Measurements from ENCODE around the gene C16orf90. TPM values are rescaled to one million over a fixed set of nuclear protein-coding genes. Genes with fewer than 3 reads are reported as not detected.

The C16orf90 gene
- total and polyA plus RNA-seq, 2 donors (not counting 1 experiment from before 2014, with no cell fraction given), result not detected

- Histone ChIP-seq H3K36me3 (ENCODE audit: control insufficient read depth, insufficient read depth, low read length) (peaks cover 3% of the 10 kb centered on the region), H3K27ac (ENCODE audit: insufficient read depth, low read length) (no peak overlapping the region), H3K4me2 (ENCODE audit: extremely low read depth, insufficient read depth, low read length) (no peak overlapping the region), H3K4me3 (replicated peaks in 1 of 4; ENCODE audit: control extremely low read depth in 1 of 4, insufficient read depth in 1 of 4, low read depth in 3 of 4, low read length in 4 of 4) (no peak overlapping the region), H3K27me3 (ENCODE audit: control insufficient read depth, insufficient read depth, low read length) (no peaks in the 10 kb centered on the region), H3K9me3 (ENCODE audit: control insufficient read depth, insufficient read depth, low read depth, low read length) (no peaks in the 10 kb centered on the region), H3K9ac (ENCODE audit: insufficient read depth, low read length) (no peak overlapping the region), H3K79me2 (ENCODE audit: control insufficient read depth, insufficient read depth, low read length) (peaks cover 92% of the 10 kb centered on the region), H4K20me1 (ENCODE audit: control insufficient read depth, extremely low read depth, insufficient read depth, low read length) (no peaks in the 10 kb centered on the region), H2AFZ (ENCODE audit: low read length) (no peak overlapping the region), H3K4me1 (ENCODE audit: control insufficient read depth, extremely low read depth, insufficient read depth, low read length) (no peaks in the 10 kb centered on the region)
- no peak for DNase-seq (ENCODE audit: low read depth in 2 of 2)
- TF ChIP-seq, protein P1, sequence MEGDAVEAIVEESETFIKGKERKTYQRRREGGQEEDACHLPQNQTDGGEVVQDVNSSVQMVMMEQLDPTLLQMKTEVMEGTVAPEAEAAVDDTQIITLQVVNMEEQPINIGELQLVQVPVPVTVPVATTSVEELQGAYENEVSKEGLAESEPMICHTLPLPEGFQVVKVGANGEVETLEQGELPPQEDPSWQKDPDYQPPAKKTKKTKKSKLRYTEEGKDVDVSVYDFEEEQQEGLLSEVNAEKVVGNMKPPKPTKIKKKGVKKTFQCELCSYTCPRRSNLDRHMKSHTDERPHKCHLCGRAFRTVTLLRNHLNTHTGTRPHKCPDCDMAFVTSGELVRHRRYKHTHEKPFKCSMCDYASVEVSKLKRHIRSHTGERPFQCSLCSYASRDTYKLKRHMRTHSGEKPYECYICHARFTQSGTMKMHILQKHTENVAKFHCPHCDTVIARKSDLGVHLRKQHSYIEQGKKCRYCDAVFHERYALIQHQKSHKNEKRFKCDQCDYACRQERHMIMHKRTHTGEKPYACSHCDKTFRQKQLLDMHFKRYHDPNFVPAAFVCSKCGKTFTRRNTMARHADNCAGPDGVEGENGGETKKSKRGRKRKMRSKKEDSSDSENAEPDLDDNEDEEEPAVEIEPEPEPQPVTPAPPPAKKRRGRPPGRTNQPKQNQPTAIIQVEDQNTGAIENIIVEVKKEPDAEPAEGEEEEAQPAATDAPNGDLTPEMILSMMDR (conservative IDR thresholded peaks at IDR 0.05 in 1 of 2, IDR thresholded peaks at IDR 0.05 in 1 of 2; ENCODE audit: low read depth in 1 of 2, low read length in 2 of 2), result no peak
- no peak for TF ChIP-seq EZH2 (IDR thresholded peaks at IDR 0.05; ENCODE audit: low read length, missing control alignments)
Measured at GRCh38 chr16:3465911-3466584, 29.2 kb downstream of the C16orf90 start.

DNA sequence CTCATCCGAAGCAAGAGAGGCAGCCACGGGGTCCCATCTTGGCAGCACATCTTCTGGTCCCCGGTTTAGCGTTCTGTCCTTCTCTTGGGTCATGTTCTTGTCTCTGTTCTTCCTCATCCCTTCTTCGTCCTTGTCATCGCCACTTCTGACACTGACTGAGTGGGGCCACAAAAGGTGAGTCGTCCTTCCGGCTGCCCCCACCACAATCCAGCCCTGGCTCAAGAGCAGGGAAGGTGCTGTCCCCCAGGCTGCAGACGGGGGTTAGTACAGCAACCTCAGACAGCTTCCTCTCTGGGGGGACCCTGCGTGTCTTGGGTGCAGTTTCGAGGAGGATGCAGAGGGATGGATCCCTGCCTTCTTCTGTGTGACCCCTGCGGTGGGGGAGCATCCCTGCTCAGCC lies 30.0 kb downstream of the C16orf90 start:
- H3K9ac ChIP-seq (ENCODE audit: insufficient read depth, low read length), result no peak overlapping the region
- H3K36me3 ChIP-seq (ENCODE audit: control insufficient read depth, insufficient read depth, low read length), result peaks cover 3% of the 10 kb centered on the region
- H3K4me2 ChIP-seq (ENCODE audit: extremely low read depth, insufficient read depth, low read length), result no peak overlapping the region
- no peaks in the 10 kb centered on the region for H4K20me1 ChIP-seq (ENCODE audit: control insufficient read depth, extremely low read depth, insufficient read depth, low read length)
- no peak overlapping the region for H3K4me3 ChIP-seq (replicated peaks in 1 of 4; ENCODE audit: control extremely low read depth in 1 of 4, insufficient read depth in 1 of 4, low read depth in 3 of 4, low read length in 4 of 4)
- H3K27me3 ChIP-seq (ENCODE audit: control insufficient read depth, insufficient read depth, low read length), result no peaks in the 10 kb centered on the region
- H3K9me3 ChIP-seq (ENCODE audit: control insufficient read depth, insufficient read depth, low read depth, low read length), result no peaks in the 10 kb centered on the region
- H3K4me1 ChIP-seq (ENCODE audit: control insufficient read depth, extremely low read depth, insufficient read depth, low read length), result no peaks in the 10 kb centered on the region
- peaks cover 93% of the 10 kb centered on the region for H3K79me2 ChIP-seq (ENCODE audit: control insufficient read depth, insufficient read depth, low read length)
- H3K27ac ChIP-seq (ENCODE audit: insufficient read depth, low read length), result no peak overlapping the region
- TF ChIP-seq, protein P1 (conservative IDR thresholded peaks at IDR 0.05 in 1 of 2, IDR thresholded peaks at IDR 0.05 in 1 of 2; ENCODE audit: low read depth in 1 of 2, low read length in 2 of 2), result no peak
- no peak for TF ChIP-seq EZH2 (IDR thresholded peaks at IDR 0.05; ENCODE audit: low read length, missing control alignments)
- DNase-seq (ENCODE audit: low read depth in 2 of 2), result no peak
- no peak overlapping the region for H2AFZ ChIP-seq (ENCODE audit: low read length)

GRCh38 chr16:3461151-3461550 lies 34.1 kb downstream of the C16orf90 start:
- H2AFZ ChIP-seq (ENCODE audit: low read length), result no peak overlapping the region
- H3K27me3 ChIP-seq (ENCODE audit: control insufficient read depth, insufficient read depth, low read length), result no peaks in the 10 kb centered on the region
- peaks cover 76% of the 10 kb centered on the region for H3K79me2 ChIP-seq (ENCODE audit: control insufficient read depth, insufficient read depth, low read length)
- H4K20me1 ChIP-seq (ENCODE audit: control insufficient read depth, extremely low read depth, insufficient read depth, low read length), result no peaks in the 10 kb centered on the region
- no peak overlapping the region for H3K9ac ChIP-seq (ENCODE audit: insufficient read depth, low read length)
- H3K4me3 ChIP-seq (replicated peaks in 1 of 4; ENCODE audit: control extremely low read depth in 1 of 4, insufficient read depth in 1 of 4, low read depth in 3 of 4, low read length in 4 of 4), result no peak overlapping the region
- no peak overlapping the region for H3K4me2 ChIP-seq (ENCODE audit: extremely low read depth, insufficient read depth, low read length)
- no peaks in the 10 kb centered on the region for H3K9me3 ChIP-seq (ENCODE audit: control insufficient read depth, insufficient read depth, low read depth, low read length)
- H3K4me1 ChIP-seq (ENCODE audit: control insufficient read depth, extremely low read depth, insufficient read depth, low read length), result peaks cover 3% of the 10 kb centered on the region
- peaks cover 2% of the 10 kb centered on the region for H3K36me3 ChIP-seq (ENCODE audit: control insufficient read depth, insufficient read depth, low read length)
- no peak for DNase-seq (ENCODE audit: low read depth in 2 of 2)
- TF ChIP-seq, protein P1 (conservative IDR thresholded peaks at IDR 0.05 in 1 of 2, IDR thresholded peaks at IDR 0.05 in 1 of 2; ENCODE audit: low read depth in 1 of 2, low read length in 2 of 2), result no peak
- TF ChIP-seq EZH2 (IDR thresholded peaks at IDR 0.05; ENCODE audit: low read length, missing control alignments), result no peak
- no peak overlapping the region for H3K27ac ChIP-seq (ENCODE audit: insufficient read depth, low read length)

All from fibroblast of lung (primary cell).